ENCODE data around the gene ATG7.

The ATG7 gene

DNA sequence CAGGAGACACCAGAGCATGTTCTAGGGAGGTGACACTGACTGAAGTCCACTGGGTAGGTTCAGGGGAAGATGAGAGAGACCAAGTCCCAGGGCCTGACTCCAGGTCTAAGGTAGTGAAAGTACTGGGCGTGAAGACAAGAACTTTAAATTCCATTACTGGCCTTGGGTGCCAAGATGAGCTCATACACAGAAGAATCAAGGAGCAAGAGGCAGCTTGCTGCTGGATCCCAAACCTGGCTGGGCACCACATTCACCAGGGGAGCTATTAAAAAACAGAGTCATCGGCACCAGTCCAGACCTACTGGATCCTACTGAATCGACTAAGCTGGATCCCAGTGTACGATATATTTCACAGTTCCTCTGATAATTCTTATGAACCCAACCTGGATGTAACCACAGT lies 42.1 kb upstream of the ATG7 start:
- H3K36me3 ChIP-seq: no peaks in the 10 kb centered on the region
- no peak overlapping the region for H3K4me3 ChIP-seq (ENCODE audit: low read depth, low read length)
- DNase-seq: no peak
- H3K27ac ChIP-seq: no peak overlapping the region
- H3K27me3 ChIP-seq (ENCODE audit: insufficient read depth, low read depth, severe bottlenecking): no peaks in the 10 kb centered on the region
- TF ChIP-seq CTCF (IDR thresholded peaks at IDR 0.05; ENCODE audit: low read depth, low read length): no peak
- no peaks in the 10 kb centered on the region for H3K9me3 ChIP-seq (ENCODE audit: severe bottlenecking)

GRCh38 chr3:11230832-11231231 lies 41.4 kb upstream of the ATG7 start:
- TF ChIP-seq CTCF (IDR thresholded peaks at IDR 0.05; ENCODE audit: low read depth, low read length): no peak
- DNase-seq: no peak
- no peak overlapping the region for H3K27ac ChIP-seq
- no peaks in the 10 kb centered on the region for H3K27me3 ChIP-seq (ENCODE audit: insufficient read depth, low read depth, severe bottlenecking)
- no peaks in the 10 kb centered on the region for H3K9me3 ChIP-seq (ENCODE audit: severe bottlenecking)
- no peak overlapping the region for H3K4me3 ChIP-seq (ENCODE audit: low read depth, low read length)
- no peaks in the 10 kb centered on the region for H3K36me3 ChIP-seq

- no peak for DNase-seq
- H3K27ac ChIP-seq: no peak overlapping the region
- H3K27me3 ChIP-seq (ENCODE audit: insufficient read depth, low read depth, severe bottlenecking): no peaks in the 10 kb centered on the region
- no peaks in the 10 kb centered on the region for H3K9me3 ChIP-seq (ENCODE audit: severe bottlenecking)
- no peak for TF ChIP-seq CTCF (IDR thresholded peaks at IDR 0.05; ENCODE audit: low read depth, low read length)
- H3K36me3 ChIP-seq: no peaks in the 10 kb centered on the region
- no peak overlapping the region for H3K4me3 ChIP-seq (ENCODE audit: low read depth, low read length)
Measured at GRCh38 chr3:11235385-11235784, 36.8 kb upstream of the ATG7 start.

GRCh38 chr3:11236588-11237461 lies 35.4 kb upstream of the ATG7 start:
- H3K27ac ChIP-seq: no peak overlapping the region
- no peaks in the 10 kb centered on the region for H3K36me3 ChIP-seq
- no peak overlapping the region for H3K4me3 ChIP-seq (ENCODE audit: low read depth, low read length)
- no peaks in the 10 kb centered on the region for H3K27me3 ChIP-seq (ENCODE audit: insufficient read depth, low read depth, severe bottlenecking)
- DNase-seq: peak; percentile 83
- TF ChIP-seq CTCF (IDR thresholded peaks at IDR 0.05; ENCODE audit: low read depth, low read length): peak; percentile 70
- no peaks in the 10 kb centered on the region for H3K9me3 ChIP-seq (ENCODE audit: severe bottlenecking)

DNA sequence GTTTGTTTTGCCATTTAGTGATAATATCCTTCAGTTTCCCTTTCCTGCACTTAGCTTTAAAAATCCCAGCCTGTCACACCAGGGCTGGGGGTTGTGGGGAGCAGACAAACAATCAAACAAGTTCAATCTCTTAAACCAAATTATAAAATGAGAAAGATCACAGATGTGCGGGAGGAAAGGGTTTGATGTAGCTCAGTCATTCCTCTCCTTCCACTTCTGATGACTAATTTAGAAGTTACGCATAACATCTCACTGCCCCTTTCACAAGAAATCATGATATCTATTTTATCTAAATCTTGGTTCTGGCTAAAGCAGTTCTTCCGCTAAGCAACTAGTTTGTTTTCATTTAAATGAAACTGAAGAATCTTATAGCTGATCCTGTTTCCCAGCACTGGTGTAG lies 34.1 kb upstream of the ATG7 start:
- no peak overlapping the region for H3K4me3 ChIP-seq (ENCODE audit: low read depth, low read length)
- no peak overlapping the region for H3K27ac ChIP-seq
- no peaks in the 10 kb centered on the region for H3K27me3 ChIP-seq (ENCODE audit: insufficient read depth, low read depth, severe bottlenecking)
- no peaks in the 10 kb centered on the region for H3K9me3 ChIP-seq (ENCODE audit: severe bottlenecking)
- TF ChIP-seq CTCF (IDR thresholded peaks at IDR 0.05; ENCODE audit: low read depth, low read length): no peak
- H3K36me3 ChIP-seq: no peaks in the 10 kb centered on the region
- no peak for DNase-seq

- Histone ChIP-seq H3K27me3 (ENCODE audit: insufficient read depth, low read depth, severe bottlenecking) (no peaks in the 10 kb centered on the region), H3K9me3 (ENCODE audit: severe bottlenecking) (no peaks in the 10 kb centered on the region), H3K4me3 (ENCODE audit: low read depth, low read length) (no peak overlapping the region), H3K27ac (no peak overlapping the region), H3K36me3 (no peaks in the 10 kb centered on the region)
- DNase-seq: no peak
- TF ChIP-seq CTCF (IDR thresholded peaks at IDR 0.05; ENCODE audit: low read depth, low read length): no peak
Measured at GRCh38 chr3:11238880-11239279, 33.3 kb upstream of the ATG7 start.
